ENCODE data around the gene IQCF5. TPM values are rescaled to one million over a fixed set of nuclear protein-coding genes. Genes with fewer than 3 reads are reported as not detected.

Gene IQCF5
- total RNA-seq, 4 donors from 2014 or later, result not detected

DNA sequence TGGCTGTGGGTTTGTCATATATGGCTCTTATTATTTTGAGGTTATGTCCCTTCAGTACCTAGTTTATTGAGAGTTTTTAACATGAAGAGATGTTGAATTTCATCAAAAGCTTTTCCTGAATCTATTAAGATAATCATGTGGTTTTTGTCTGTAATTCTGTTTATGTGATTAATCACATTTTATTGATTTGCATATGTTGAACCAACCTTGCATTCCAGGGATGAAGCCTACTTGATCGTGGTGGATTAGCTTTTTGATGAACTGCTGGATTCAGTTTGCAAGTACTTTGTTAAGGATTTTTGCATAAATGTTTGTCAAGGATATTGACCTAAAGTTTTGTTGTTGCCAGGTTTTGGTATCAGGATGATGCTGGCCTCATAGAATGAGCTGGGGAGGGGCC is 47.1 kb downstream of the IQCF5 start:
- H3K9me3 ChIP-seq, result peaks cover 0 to 10% (median 0%) of the 10 kb centered on the region in 4 donors
- DNase-seq, result no peak
- H3K27me3 ChIP-seq, result no peaks in the 10 kb centered on the region
- TF ChIP-seq, protein P1, sequence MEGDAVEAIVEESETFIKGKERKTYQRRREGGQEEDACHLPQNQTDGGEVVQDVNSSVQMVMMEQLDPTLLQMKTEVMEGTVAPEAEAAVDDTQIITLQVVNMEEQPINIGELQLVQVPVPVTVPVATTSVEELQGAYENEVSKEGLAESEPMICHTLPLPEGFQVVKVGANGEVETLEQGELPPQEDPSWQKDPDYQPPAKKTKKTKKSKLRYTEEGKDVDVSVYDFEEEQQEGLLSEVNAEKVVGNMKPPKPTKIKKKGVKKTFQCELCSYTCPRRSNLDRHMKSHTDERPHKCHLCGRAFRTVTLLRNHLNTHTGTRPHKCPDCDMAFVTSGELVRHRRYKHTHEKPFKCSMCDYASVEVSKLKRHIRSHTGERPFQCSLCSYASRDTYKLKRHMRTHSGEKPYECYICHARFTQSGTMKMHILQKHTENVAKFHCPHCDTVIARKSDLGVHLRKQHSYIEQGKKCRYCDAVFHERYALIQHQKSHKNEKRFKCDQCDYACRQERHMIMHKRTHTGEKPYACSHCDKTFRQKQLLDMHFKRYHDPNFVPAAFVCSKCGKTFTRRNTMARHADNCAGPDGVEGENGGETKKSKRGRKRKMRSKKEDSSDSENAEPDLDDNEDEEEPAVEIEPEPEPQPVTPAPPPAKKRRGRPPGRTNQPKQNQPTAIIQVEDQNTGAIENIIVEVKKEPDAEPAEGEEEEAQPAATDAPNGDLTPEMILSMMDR (IDR thresholded peaks at IDR 0.05), result no peak
- no peak for TF ChIP-seq POLR2A (IDR thresholded peaks at IDR 0.05)
- H3K36me3 ChIP-seq, result no peaks in the 10 kb centered on the region
- no peak overlapping the region for H3K27ac ChIP-seq
- H3K4me1 ChIP-seq, result no peaks in the 10 kb centered on the region
- no peak overlapping the region for H3K4me3 ChIP-seq

Small RNA genes lying within 50 kb of the gene (small RNA-seq; reads per million reads assigned to genes)
- 0.06 reads per million in 2 donors for gene RN7SL504P

Other genes starting within 250 kb of the IQCF5 start
- gene TEX264, start 204.3 kb downstream of the IQCF5 start, total RNA-seq, result 100 to 1,000 TPM in 1 of 4 donors, 10 to 100 TPM in 3; 22.3 to 118 (median 83.2) TPM
- 1 to 10 TPM in 1 of 4 donors, under 1 TPM in 2, not detected in 1; 0.54 to 2.5 (median 0.57) TPM for gene GRM2, start 168.5 kb downstream of the IQCF5 start, total RNA-seq
- not detected for gene IQCF6, start 96.4 kb downstream of the IQCF5 start, total RNA-seq
- not detected for gene IQCF2, start 14.0 kb downstream of the IQCF5 start, total RNA-seq
- not detected for gene IQCF1, start 27.8 kb upstream of the IQCF5 start, total RNA-seq
- 10 to 100 TPM in 1 of 4 donors, 1 to 10 TPM in 3; 4.7 to 17.3 (median 7.7) TPM for gene RRP9, start 66.3 kb upstream of the IQCF5 start, total RNA-seq
- 100 to 1,000 TPM; 100 to 157 (median 137) TPM for gene PARP3, start 66.8 kb upstream of the IQCF5 start, total RNA-seq
- gene GPR62, start 79.8 kb upstream of the IQCF5 start, total RNA-seq, result not detected
- 10 to 100 TPM; 31.3 to 44.7 (median 37.7) TPM for gene PCBP4, start 91.9 kb upstream of the IQCF5 start, total RNA-seq
- gene ABHD14B, start 98.4 kb upstream of the IQCF5 start, total RNA-seq, result 100 to 1,000 TPM in 3 of 4 donors, 10 to 100 TPM in 1; 43.7 to 135 (median 127) TPM
- 10 to 100 TPM in 2 of 4 donors, 1 to 10 TPM in 2; 3.9 to 11.6 (median 7.7) TPM for gene ABHD14A, start 99.5 kb upstream of the IQCF5 start, total RNA-seq
- 100 to 1,000 TPM in 3 of 4 donors, 10 to 100 TPM in 1; 95.7 to 977 (median 609) TPM for gene ACY1, start 107.9 kb upstream of the IQCF5 start, total RNA-seq
- 100 to 1,000 TPM; 643 to 841 (median 711) TPM for gene RPL29, start 120.3 kb upstream of the IQCF5 start, total RNA-seq
- 1 to 10 TPM; 3.3 to 7.1 (median 6.0) TPM for gene DUSP7, start 181.0 kb upstream of the IQCF5 start, total RNA-seq

All from Peyer's patch (tissue), 4 donors.